K562 (cell line): Measurements from ENCODE around the gene KIF14. TPM values are rescaled to one million over a fixed set of nuclear protein-coding genes. Genes with fewer than 3 reads are reported as not detected.

Source experiments
- CBX3 ChIP-seq, 2 experiments: IDR thresholded peaks; 1 replicate in 1 of 2; 2 replicates in 1 of 2; pipeline ENCODE4 v1.6.1; 2012; ENCODE audit warnings: inconsistent platforms in 2 of 2, low read length in 2 of 2, borderline replicate concordance in 1 of 2, control low read depth in 1 of 2
- CC2D1A ChIP-seq: fragments of 450-650 bp; IDR thresholded peaks from 2 replicates; pipeline ENCODE4 v1.6.1; 2017; ENCODE audit warnings: mild to moderate bottlenecking
- CEBPB ChIP-seq: fragments of 450-650 bp; IDR thresholded peaks from 2 replicates; pipeline ENCODE4 v1.6.1; 2016; ENCODE audit warnings: missing genetic modification characterization, missing compliant biosample characterization
- ELF1 ChIP-seq: fragments of 200-800 bp; sonication (Bioruptor generic); IDR thresholded peaks from 2 replicates; pipeline ENCODE4 v1.6.1; 2016; ENCODE audit warnings: missing genetic modification characterization, missing compliant biosample characterization
- SMAD3 ChIP-seq: fragments of 450-650 bp; formaldehyde crosslinking; conservative IDR thresholded peaks from 2 replicates; pipeline ENCODE4 v1.4.0; 2020; ENCODE audit warnings: mild to moderate bottlenecking
- ZBTB1 ChIP-seq: sonication (generic); formaldehyde crosslinking; IDR thresholded peaks from 2 replicates; pipeline ENCODE4 v1.8.1; 2023; ENCODE audit warnings: missing genetic modification reagents, low read depth, mild to moderate bottlenecking, borderline replicate concordance
- ZNF224 ChIP-seq: sonication (generic); formaldehyde crosslinking; IDR thresholded peaks from 2 replicates; pipeline ENCODE4 v1.8.0; 2022; ENCODE audit warnings: mild to moderate bottlenecking, missing genetic modification reagents
- ZNF449 ChIP-seq: fragments of 250-450 bp; sonication (Bioruptor Pico); IDR thresholded peaks from 2 replicates; pipeline ENCODE4 v1.8.0; 2022; ENCODE audit warnings: moderate library complexity, mild to moderate bottlenecking, inconsistent platforms
- polyA plus RNA-seq, 8 experiments: library from polyadenylated mRNA; depleted of rRNA in 4 of 8; stranded (reverse) in 5 of 8; unstranded in 3 of 8; fragments of >200 nt; fragmentation: Nextera tagmentation in 2 of 8; fragmentation: Illumina TruSeq in 1 of 8; extraction: Ambion mirVana in 2 of 8; extraction: Trizol in 1 of 8; gene quantifications; 2 replicates each; pipeline versions ENCODE4 v1.2.1 to v1.2.3, GENCODE V29; 2011 to 2014; ENCODE audit warnings: inconsistent platforms in 1 of 8, missing spikeins in 1 of 8
- total RNA-seq, 7 experiments: library from RNA; depleted of rRNA in 6 of 7; stranded (reverse); fragments of >200 nt in 6 of 7; fragmentation: Illumina TruSeq in 2 of 7; extraction: Trizol in 2 of 7; gene quantifications; 2 replicates each; pipeline versions ENCODE4 v1.2.1 to v1.2.3, GENCODE V29; 2011 to 2021; ENCODE audit warnings: low replicate concordance in 1 of 7
- TF ChIP-seq, protein P1 (sequence below): fragments of 250-450 bp; sonication (Bioruptor Pico); IDR thresholded peaks from 2 replicates; pipeline ENCODE4 v1.5.0; 2021; ENCODE audit warnings: mild to moderate bottlenecking, moderate library complexity
- TF ChIP-seq, protein P2 (sequence below): fragments of 450-650 bp; IDR thresholded peaks from one replicate; pipeline ENCODE4 v1.6.1; 2018; ENCODE audit warnings: mild to moderate bottlenecking, moderate library complexity; ENCODE audit not compliant: partially characterized antibody
- TF ChIP-seq, protein P3 (sequence below), 2 experiments: fragments of 450-650 bp; IDR thresholded peaks; 2 replicates each; pipeline ENCODE4 v1.6.1; 2016; ENCODE audit warnings: mild to moderate bottlenecking in 2 of 2, borderline replicate concordance in 1 of 2, low read depth in 1 of 2, moderate library complexity in 1 of 2

Gene KIF14
- total and polyA plus RNA-seq, 9 of the 15 experiments (the other 6 are each of a cell fraction or from before 2014, with no cell fraction given), result 11.5 to 47.4 (median 29.0) TPM

DNA sequence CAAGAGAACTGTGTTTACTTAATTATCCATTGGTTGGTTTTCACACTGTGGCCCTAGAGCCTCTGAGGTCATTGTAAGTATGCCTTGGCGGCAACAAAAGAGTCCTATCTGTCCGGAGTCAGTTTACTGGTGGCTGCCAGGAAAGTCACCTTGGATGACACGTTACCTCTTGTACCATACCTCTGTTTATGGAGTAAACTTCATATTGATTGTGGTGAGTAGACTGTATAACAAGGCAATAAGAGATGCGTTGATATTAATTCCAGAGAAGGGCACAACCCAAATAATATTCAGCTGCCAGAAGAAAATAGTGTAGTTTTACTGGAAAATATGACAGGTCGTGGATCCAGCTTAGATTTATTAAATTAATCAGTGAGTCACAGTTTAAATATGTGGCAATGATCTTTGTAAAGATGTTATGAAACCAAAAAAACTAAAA is 20.4 kb upstream of the KIF14 start (continued):
- TF ChIP-seq, protein P1, sequence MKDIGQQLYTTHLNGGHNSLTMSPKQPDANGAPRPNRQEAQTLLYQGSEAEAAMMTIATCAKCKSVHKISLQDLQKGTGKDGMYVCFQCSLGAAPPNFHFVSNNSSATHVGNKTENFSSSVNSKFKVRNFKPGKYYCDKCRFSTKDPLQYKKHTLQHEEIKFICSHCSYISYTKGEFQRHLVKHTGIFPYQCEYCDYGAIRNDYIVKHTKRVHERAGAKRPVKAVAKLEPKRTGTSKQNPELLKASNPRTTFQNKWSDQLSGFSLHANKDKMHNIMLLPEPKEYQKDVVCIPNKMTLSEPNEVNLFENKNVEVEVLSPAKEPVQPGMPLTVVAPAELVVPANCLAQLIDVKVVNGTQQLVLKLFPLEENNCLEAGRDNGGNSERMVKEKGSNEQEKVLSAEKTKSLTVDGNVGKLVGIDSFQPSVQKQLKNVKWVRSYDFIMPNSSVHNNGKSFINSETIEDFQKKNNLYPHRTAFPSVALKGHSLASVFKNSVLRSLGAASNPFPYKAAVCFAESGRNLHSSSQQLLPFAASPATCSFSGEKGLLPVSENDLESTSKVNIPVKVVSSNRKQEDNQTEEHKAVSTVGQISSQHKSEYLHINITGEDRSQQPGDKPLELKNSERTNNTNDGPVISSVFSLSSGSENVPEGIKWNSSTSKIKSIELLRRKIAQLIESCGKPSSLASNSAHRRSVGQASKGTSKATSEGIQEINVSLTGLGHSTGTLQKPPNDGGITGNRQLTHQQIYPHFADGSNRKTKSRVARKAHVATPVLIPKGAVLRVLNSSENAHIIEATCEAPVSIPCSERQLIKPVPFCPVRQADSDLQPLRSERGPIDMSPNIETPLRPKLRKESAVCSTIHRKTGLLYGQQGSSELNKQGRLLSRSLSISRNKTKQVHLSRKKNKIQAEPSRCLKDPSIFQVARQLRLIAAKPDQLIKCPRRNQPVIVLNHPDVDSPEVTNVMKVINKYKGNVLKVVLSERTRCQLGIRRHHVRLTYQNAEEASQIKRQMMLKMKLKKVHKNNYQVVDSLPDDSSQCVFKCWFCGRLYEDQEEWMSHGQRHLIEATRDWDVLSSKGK, result no peak
- TF ChIP-seq, protein P2, sequence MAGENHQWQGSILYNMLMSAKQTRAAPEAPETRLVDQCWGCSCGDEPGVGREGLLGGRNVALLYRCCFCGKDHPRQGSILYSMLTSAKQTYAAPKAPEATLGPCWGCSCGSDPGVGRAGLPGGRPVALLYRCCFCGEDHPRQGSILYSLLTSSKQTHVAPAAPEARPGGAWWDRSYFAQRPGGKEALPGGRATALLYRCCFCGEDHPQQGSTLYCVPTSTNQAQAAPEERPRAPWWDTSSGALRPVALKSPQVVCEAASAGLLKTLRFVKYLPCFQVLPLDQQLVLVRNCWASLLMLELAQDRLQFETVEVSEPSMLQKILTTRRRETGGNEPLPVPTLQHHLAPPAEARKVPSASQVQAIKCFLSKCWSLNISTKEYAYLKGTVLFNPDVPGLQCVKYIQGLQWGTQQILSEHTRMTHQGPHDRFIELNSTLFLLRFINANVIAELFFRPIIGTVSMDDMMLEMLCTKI, result no peak
- TF ChIP-seq CBX3 (IDR thresholded peaks at IDR 0.05; ENCODE audit: borderline replicate concordance in 1 of 2, low read length in 2 of 2) (no peak), ELF1 (tag) (no peak), ZNF224 (no peak), CC2D1A (no peak), ZNF449 (no peak), CEBPB (no peak), SMAD3 (CRISPR knock-in tag) (no peak), ZBTB1 (no peak)
- TF ChIP-seq, protein P3, sequence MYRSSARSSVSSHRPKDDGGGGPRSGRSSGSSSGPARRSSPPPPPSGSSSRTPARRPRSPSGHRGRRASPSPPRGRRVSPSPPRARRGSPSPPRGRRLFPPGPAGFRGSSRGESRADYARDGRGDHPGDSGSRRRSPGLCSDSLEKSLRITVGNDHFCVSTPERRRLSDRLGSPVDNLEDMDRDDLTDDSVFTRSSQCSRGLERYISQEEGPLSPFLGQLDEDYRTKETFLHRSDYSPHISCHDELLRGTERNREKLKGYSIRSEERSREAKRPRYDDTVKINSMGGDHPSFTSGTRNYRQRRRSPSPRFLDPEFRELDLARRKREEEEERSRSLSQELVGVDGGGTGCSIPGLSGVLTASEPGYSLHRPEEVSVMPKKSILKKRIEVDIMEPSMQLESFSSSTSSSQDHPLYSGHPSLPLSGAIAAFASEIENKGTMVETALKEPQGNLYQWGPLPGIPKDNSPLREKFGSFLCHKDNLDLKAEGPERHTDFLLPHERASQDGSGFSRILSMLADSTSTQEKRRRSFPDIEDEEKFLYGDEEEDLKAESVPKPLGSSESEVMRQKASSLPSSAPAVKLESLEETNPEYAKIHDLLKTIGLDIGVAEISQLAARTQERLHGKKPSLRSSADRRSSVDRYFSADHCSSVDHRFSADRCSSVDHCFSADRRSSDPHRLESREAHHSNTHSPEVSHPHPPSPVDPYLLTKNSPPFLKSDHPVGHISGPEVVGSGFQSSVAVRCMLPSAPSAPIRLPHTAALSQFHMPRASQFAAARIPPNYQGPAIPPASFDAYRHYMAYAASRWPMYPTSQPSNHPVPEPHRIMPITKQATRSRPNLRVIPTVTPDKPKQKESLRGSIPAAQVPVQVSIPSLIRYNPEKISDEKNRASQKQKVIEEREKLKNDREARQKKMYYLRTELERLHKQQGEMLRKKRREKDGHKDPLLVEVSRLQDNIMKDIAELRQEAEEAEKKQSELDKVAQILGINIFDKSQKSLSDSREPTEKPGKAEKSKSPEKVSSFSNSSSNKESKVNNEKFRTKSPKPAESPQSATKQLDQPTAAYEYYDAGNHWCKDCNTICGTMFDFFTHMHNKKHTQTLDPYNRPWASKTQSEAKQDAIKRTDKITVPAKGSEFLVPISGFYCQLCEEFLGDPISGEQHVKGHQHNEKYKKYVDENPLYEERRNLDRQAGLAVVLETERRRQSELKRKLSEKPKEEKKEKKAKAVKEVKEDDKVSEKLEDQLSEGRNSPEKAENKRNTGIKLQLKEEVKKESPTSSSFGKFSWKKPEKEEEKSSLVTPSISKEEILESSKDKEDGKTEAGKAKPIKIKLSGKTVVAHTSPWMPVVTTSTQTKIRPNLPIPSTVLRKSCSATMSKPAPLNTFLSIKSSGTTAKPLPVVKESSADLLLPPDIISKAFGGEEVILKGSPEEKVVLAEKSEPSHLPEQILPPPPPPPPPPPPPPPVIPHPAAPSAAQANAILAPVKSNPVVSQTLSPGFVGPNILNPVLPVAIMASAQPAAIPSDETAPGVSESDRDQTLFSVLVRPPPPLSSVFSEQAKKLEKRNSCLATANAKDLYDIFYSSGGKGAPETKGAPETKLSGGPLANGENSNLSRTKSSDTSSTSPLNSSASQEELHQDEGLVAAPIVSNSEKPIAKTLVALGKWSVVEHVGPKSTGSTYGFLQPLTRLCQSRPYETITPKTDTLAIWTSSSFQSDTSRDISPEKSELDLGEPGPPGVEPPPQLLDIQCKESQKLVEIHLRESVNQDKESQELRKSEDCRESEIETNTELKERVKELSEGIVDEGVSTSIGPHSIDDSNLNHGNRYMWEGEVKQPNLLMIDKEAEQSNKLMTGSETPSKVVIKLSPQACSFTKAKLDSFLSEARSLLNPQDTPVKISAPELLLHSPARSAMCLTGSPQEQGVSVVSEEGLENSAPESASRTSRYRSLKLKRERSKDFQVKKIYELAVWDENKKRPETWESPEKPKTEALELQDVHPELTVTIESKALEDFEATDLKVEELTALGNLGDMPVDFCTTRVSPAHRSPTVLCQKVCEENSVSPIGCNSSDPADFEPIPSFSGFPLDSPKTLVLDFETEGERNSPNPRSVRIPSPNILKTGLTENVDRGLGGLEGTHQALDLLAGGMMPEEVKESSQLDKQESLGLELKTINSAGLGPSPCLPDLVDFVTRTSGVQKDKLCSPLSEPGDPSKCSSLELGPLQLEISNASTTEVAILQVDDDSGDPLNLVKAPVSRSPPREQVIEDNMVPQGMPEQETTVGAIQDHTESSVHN (IDR thresholded peaks at IDR 0.05; ENCODE audit: borderline replicate concordance in 1 of 2, low read depth in 1 of 2), result no peak
